ENCODE measurements around the gene SKAP1. TPM values are rescaled to one million over a fixed set of nuclear protein-coding genes. Genes with fewer than 3 reads are reported as not detected.
"Not testable (repeated sequence)": the region's sequence is repeated elsewhere in the genome, so short reads cannot be mapped to it uniquely, and the experiment has no call there.

The SKAP1 gene
- polyA plus RNA-seq, 2 donors, result 1.1 to 2.6 TPM

DNA sequence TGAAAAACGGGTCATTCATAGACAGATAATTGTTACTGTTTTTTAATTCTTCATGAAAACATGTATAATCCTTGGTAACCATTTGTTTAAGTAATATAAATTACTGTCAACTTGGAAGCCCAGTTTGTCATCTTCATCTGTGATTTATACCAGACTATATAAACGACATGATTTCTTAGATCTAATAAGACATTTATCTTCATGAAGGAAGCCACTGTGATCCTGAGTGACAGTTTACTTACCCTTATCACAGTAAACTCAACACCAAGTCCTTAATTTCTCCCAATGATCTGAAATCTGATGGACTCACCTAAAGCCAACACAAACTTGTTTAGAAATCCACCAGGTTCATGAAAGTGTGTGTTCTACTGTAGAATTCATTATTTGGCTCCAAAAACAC lies 91.3 kb downstream of the SKAP1 start:
- Histone ChIP-seq H3K4me1 (ENCODE audit: control insufficient read depth in 2 of 2, insufficient read depth in 2 of 2, low read length in 1 of 2) (no peaks in the 10 kb centered on the region), H3K27ac (ENCODE audit: low read depth in 2 of 2, low read length in 1 of 2) (no peak overlapping the region), H3K9me3 (ENCODE audit: control insufficient read depth in 2 of 2, insufficient read depth in 1 of 2, low read depth in 1 of 2, low read length in 1 of 2) (no peaks in the 10 kb centered on the region), H3K27me3 (ENCODE audit: control insufficient read depth in 1 of 2, insufficient read depth in 2 of 2, low read length in 2 of 2) (no peaks in the 10 kb centered on the region), H3K4me3 (ENCODE audit: low read depth in 1 of 2, low read length in 2 of 2) (no peak overlapping the region), H3K36me3 (ENCODE audit: control insufficient read depth in 2 of 2, insufficient read depth in 2 of 2, low read length in 1 of 2) (no peaks in the 10 kb centered on the region)
- WGBS, 2 donors, result 47 to 55% methylated on average over 2 of the region's 2 CpGs

DNA sequence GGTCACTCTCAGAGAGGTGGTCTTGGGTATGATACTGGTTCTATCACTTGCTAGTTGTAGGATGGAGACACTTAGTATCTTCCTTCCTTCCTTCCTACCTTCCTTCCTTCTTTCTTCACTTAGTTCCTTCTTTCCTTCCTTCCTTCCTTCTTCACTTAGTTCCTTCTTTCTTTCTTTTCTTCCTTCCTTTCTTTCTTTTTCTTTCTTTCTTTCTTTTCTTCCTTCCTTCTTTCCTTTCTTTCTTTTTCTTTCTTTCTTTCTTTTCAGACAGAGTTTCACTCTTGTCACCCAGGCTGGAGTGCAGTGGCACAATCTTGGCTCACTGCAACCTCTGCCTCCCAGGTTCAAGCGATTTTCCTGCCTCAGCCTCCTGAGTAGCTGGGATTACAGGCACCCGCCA lies 92.1 kb downstream of the SKAP1 start:
- WGBS, 2 donors, result 90 to 94% methylated on average over 2 of the region's 2 CpGs

GRCh38 chr17:48336986-48337385 lies 93.0 kb downstream of the SKAP1 start:
- Histone ChIP-seq H3K9me3 (ENCODE audit: control insufficient read depth in 2 of 2, insufficient read depth in 1 of 2, low read depth in 1 of 2, low read length in 1 of 2) (no peaks in the 10 kb centered on the region), H3K27me3 (ENCODE audit: control insufficient read depth in 1 of 2, insufficient read depth in 2 of 2, low read length in 2 of 2) (no peaks in the 10 kb centered on the region), H3K36me3 (ENCODE audit: control insufficient read depth in 2 of 2, insufficient read depth in 2 of 2, low read length in 1 of 2) (no peaks in the 10 kb centered on the region), H3K4me3 (ENCODE audit: low read depth in 1 of 2, low read length in 2 of 2) (no peak overlapping the region), H3K4me1 (ENCODE audit: control insufficient read depth in 2 of 2, insufficient read depth in 2 of 2, low read length in 1 of 2) (no peaks in the 10 kb centered on the region), H3K27ac (ENCODE audit: low read depth in 2 of 2, low read length in 1 of 2) (no peak overlapping the region)
- WGBS, 2 donors, result 68 to 77% methylated on average over 2 of the region's 2 CpGs

More for the DNA sequence above, 92.1 kb downstream of the SKAP1 start:
- H3K27ac ChIP-seq (ENCODE audit: low read depth in 2 of 2, low read length in 1 of 2); H3K9me3 ChIP-seq (ENCODE audit: control insufficient read depth in 2 of 2, insufficient read depth in 1 of 2, low read depth in 1 of 2, low read length in 1 of 2); H3K4me3 ChIP-seq (ENCODE audit: low read depth in 1 of 2, low read length in 2 of 2); H3K36me3 ChIP-seq (ENCODE audit: control insufficient read depth in 2 of 2, insufficient read depth in 2 of 2, low read length in 1 of 2); H3K27me3 ChIP-seq (ENCODE audit: control insufficient read depth in 1 of 2, insufficient read depth in 2 of 2, low read length in 2 of 2); H3K4me1 ChIP-seq (ENCODE audit: control insufficient read depth in 2 of 2, insufficient read depth in 2 of 2, low read length in 1 of 2): not testable (repeated sequence)

- Histone ChIP-seq H3K36me3 (ENCODE audit: control insufficient read depth in 2 of 2, insufficient read depth in 2 of 2, low read length in 1 of 2) (no peaks in the 10 kb centered on the region), H3K4me3 (ENCODE audit: low read depth in 1 of 2, low read length in 2 of 2) (no peak overlapping the region), H3K27ac (ENCODE audit: low read depth in 2 of 2, low read length in 1 of 2) (no peak overlapping the region), H3K4me1 (ENCODE audit: control insufficient read depth in 2 of 2, insufficient read depth in 2 of 2, low read length in 1 of 2) (no peaks in the 10 kb centered on the region), H3K9me3 (ENCODE audit: control insufficient read depth in 2 of 2, insufficient read depth in 1 of 2, low read depth in 1 of 2, low read length in 1 of 2) (no peaks in the 10 kb centered on the region), H3K27me3 (ENCODE audit: control insufficient read depth in 1 of 2, insufficient read depth in 2 of 2, low read length in 2 of 2) (no peaks in the 10 kb centered on the region)
- 11 to 16% methylated on average over 5 of the region's 5 CpGs for WGBS, 2 donors
Observed at GRCh38 chr17:48335858-48336500, 94.0 kb downstream of the SKAP1 start.

GRCh38 chr17:48335146-48335784 lies 94.7 kb downstream of the SKAP1 start:
- no peaks in the 10 kb centered on the region for H3K4me1 ChIP-seq (ENCODE audit: control insufficient read depth in 2 of 2, insufficient read depth in 2 of 2, low read length in 1 of 2)
- no peak overlapping the region for H3K27ac ChIP-seq (ENCODE audit: low read depth in 2 of 2, low read length in 1 of 2)
- H3K36me3 ChIP-seq (ENCODE audit: control insufficient read depth in 2 of 2, insufficient read depth in 2 of 2, low read length in 1 of 2), result no peaks in the 10 kb centered on the region
- H3K9me3 ChIP-seq (ENCODE audit: control insufficient read depth in 2 of 2, insufficient read depth in 1 of 2, low read depth in 1 of 2, low read length in 1 of 2), result no peaks in the 10 kb centered on the region
- H3K4me3 ChIP-seq (ENCODE audit: low read depth in 1 of 2, low read length in 2 of 2), result no peak overlapping the region
- peaks cover 0 to 2% of the 10 kb centered on the region in 2 donors for H3K27me3 ChIP-seq (ENCODE audit: control insufficient read depth in 1 of 2, insufficient read depth in 2 of 2, low read length in 2 of 2)

DNA sequence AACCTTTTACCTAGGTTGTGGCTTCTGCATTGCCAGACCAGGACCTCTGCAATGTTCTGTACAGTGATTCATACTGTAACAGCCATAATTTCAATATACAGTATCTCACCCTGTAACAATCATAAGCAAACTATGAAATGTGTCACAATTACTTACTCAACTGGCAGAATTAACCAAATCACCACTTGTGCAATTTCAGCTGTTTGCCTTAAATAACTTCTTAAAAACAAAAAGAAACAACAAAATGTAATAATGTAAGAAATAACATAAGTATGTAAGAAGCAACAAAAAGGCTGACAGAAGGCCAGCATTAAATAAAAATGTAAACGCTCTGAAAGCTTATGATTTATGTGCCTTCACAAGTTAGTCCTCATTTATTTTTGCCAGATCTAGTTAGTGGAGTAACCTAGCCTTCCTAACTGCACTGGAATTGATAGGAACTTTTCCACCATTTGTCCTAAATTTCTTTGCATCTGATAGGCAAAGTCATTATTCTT lies 96.9 kb downstream of the SKAP1 start:
- no peak overlapping the region for H3K27ac ChIP-seq (ENCODE audit: low read depth in 2 of 2, low read length in 1 of 2)
- peaks cover 0 to 2% of the 10 kb centered on the region in 2 donors for H3K27me3 ChIP-seq (ENCODE audit: control insufficient read depth in 1 of 2, insufficient read depth in 2 of 2, low read length in 2 of 2)
- 74 to 81% methylated on average over 1 of the region's 1 CpG for WGBS, 2 donors
- H3K4me3 ChIP-seq (ENCODE audit: low read depth in 1 of 2, low read length in 2 of 2), result no peak overlapping the region
- H3K4me1 ChIP-seq (ENCODE audit: control insufficient read depth in 2 of 2, insufficient read depth in 2 of 2, low read length in 1 of 2), result no peaks in the 10 kb centered on the region
- H3K36me3 ChIP-seq (ENCODE audit: control insufficient read depth in 2 of 2, insufficient read depth in 2 of 2, low read length in 1 of 2), result no peaks in the 10 kb centered on the region
- H3K9me3 ChIP-seq (ENCODE audit: control insufficient read depth in 2 of 2, insufficient read depth in 1 of 2, low read depth in 1 of 2, low read length in 1 of 2), result no peaks in the 10 kb centered on the region

- no peaks in the 10 kb centered on the region for H3K36me3 ChIP-seq (ENCODE audit: control insufficient read depth in 2 of 2, insufficient read depth in 2 of 2, low read length in 1 of 2)
- no peaks in the 10 kb centered on the region for H3K9me3 ChIP-seq (ENCODE audit: control insufficient read depth in 2 of 2, insufficient read depth in 1 of 2, low read depth in 1 of 2, low read length in 1 of 2)
- H3K4me3 ChIP-seq (ENCODE audit: low read depth in 1 of 2, low read length in 2 of 2), result no peak overlapping the region
- WGBS, 2 donors, result 63 to 72% methylated on average over 4 of the region's 4 CpGs
- peaks cover 0 to 2% of the 10 kb centered on the region in 2 donors for H3K27me3 ChIP-seq (ENCODE audit: control insufficient read depth in 1 of 2, insufficient read depth in 2 of 2, low read length in 2 of 2)
- no peak overlapping the region for H3K27ac ChIP-seq (ENCODE audit: low read depth in 2 of 2, low read length in 1 of 2)
- H3K4me1 ChIP-seq (ENCODE audit: control insufficient read depth in 2 of 2, insufficient read depth in 2 of 2, low read length in 1 of 2), result no peaks in the 10 kb centered on the region
Observed at GRCh38 chr17:48330887-48331286, 99.1 kb downstream of the SKAP1 start.

DNA sequence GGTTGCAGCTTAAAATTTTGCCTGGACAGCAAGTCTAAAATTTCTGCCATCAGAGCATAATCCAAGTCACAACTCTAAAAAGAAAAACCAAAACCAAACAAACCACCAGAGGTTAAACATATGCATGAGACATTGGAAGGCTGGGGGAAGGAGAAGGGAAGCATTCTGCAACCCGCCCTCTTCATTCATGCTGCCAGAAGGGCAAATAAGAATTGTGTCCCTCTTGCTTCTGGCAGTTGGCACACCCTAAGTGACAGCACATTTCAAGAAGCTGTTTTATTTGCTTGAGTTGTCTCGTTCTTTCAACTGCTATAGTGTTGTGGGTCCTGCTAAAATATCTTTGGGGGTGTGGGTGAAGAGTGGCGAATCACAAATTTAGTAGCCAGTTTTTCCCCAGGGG lies 99.6 kb downstream of the SKAP1 start:
- Histone ChIP-seq H3K36me3 (ENCODE audit: control insufficient read depth in 2 of 2, insufficient read depth in 2 of 2, low read length in 1 of 2) (no peaks in the 10 kb centered on the region), H3K4me3 (ENCODE audit: low read depth in 1 of 2, low read length in 2 of 2) (no peak overlapping the region), H3K9me3 (ENCODE audit: control insufficient read depth in 2 of 2, insufficient read depth in 1 of 2, low read depth in 1 of 2, low read length in 1 of 2) (no peaks in the 10 kb centered on the region), H3K4me1 (ENCODE audit: control insufficient read depth in 2 of 2, insufficient read depth in 2 of 2, low read length in 1 of 2) (no peaks in the 10 kb centered on the region), H3K27me3 (ENCODE audit: control insufficient read depth in 1 of 2, insufficient read depth in 2 of 2, low read length in 2 of 2) (peaks cover 0 to 2% of the 10 kb centered on the region in 2 donors), H3K27ac (ENCODE audit: low read depth in 2 of 2, low read length in 1 of 2) (no peak overlapping the region)
- 60 to 70% methylated on average over 3 of the region's 3 CpGs for WGBS, 2 donors

DNA sequence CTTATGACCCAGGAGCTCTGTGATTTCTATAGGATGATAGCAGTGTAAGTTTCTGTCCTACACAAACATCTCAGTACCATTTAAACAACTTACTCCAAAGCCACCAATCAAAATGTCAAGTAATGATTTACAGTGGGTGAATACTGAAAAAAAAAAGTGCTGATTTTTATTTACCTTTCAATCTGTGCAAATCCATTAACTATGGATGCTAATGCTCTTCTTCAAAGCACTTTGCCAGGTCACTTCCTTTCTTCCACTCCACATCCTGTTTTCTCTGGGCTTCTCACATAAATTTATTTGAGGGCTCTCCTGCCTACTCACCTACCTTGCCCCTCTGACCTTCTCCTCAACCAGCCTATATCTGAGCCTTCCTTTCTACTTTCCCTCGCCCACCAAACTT lies 101.6 kb downstream of the SKAP1 start:
- H3K4me1 ChIP-seq (ENCODE audit: control insufficient read depth in 2 of 2, insufficient read depth in 2 of 2, low read length in 1 of 2), result no peaks in the 10 kb centered on the region
- H3K9me3 ChIP-seq (ENCODE audit: control insufficient read depth in 2 of 2, insufficient read depth in 1 of 2, low read depth in 1 of 2, low read length in 1 of 2), result no peaks in the 10 kb centered on the region
- H3K27me3 ChIP-seq (ENCODE audit: control insufficient read depth in 1 of 2, insufficient read depth in 2 of 2, low read length in 2 of 2), result peaks cover 0 to 2% of the 10 kb centered on the region in 2 donors
- 63 to 82% methylated on average over 1 of the region's 1 CpG for WGBS, 2 donors
- no peak overlapping the region for H3K27ac ChIP-seq (ENCODE audit: low read depth in 2 of 2, low read length in 1 of 2)
- H3K36me3 ChIP-seq (ENCODE audit: control insufficient read depth in 2 of 2, insufficient read depth in 2 of 2, low read length in 1 of 2), result no peaks in the 10 kb centered on the region
- H3K4me3 ChIP-seq (ENCODE audit: low read depth in 1 of 2, low read length in 2 of 2), result no peak overlapping the region

DNA sequence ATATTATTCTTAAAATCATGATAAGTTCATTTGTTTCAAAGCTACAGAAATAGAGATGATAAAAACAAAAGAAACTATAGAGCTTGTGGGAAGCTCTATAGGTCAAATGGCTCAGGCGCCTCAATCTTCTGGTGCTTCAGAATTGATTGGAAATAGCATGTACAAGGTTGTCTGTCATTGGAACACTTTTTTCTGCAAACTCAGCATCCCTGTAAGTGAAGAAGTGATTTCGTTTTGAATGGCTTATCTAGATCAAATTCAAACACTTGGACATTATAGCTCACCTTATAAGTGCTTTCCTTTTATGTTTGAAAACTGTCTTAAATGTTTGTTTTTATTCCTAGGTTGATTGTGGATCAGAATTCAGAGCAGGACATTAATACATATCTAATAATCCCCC lies 103.7 kb downstream of the SKAP1 start:
- Histone ChIP-seq H3K27me3 (ENCODE audit: control insufficient read depth in 1 of 2, insufficient read depth in 2 of 2, low read length in 2 of 2) (peaks cover 0 to 2% of the 10 kb centered on the region in 2 donors), H3K36me3 (ENCODE audit: control insufficient read depth in 2 of 2, insufficient read depth in 2 of 2, low read length in 1 of 2) (no peaks in the 10 kb centered on the region), H3K27ac (ENCODE audit: low read depth in 2 of 2, low read length in 1 of 2) (no peak overlapping the region), H3K4me3 (ENCODE audit: low read depth in 1 of 2, low read length in 2 of 2) (no peak overlapping the region), H3K9me3 (ENCODE audit: control insufficient read depth in 2 of 2, insufficient read depth in 1 of 2, low read depth in 1 of 2, low read length in 1 of 2) (no peaks in the 10 kb centered on the region), H3K4me1 (ENCODE audit: control insufficient read depth in 2 of 2, insufficient read depth in 2 of 2, low read length in 1 of 2) (no peaks in the 10 kb centered on the region)
- 56 to 62% methylated on average over 2 of the region's 2 CpGs for WGBS, 2 donors
